GM13977 (cell line): ENCODE measurements around the gene HOXA10.
A peak's percentile ranks its signal among the peaks of the same experiment; 100 is the strongest.

Experiments used
- DNase-seq: peaks from one replicate; pipeline ENCODE4 v3.0.0; 2012; ENCODE audit warnings: low spot score
- CTCF ChIP-seq: IDR thresholded peaks from 2 replicates; pipeline ENCODE4 v1.5.1; 2012; ENCODE audit warnings: mild to moderate bottlenecking, control low read depth; ENCODE audit not compliant: insufficient read depth; ENCODE audit errors: extremely low read depth, missing control alignments
- in situ Hi-C: fragments of 300-500 bp; cut with MboI; formaldehyde crosslinking; loops from one replicate; pipeline ENCODE4 v1.12.0; 2022; ENCODE audit warnings: low sequenced_read_pairs, low pct_unique_long_range_greater_than_20kb, mixed read lengths, inconsistent platforms; ENCODE audit not compliant: unreplicated experiment

HOXA10 gene

GRCh38 chr7:27139334-27140125, 34.6 kb downstream of the HOXA10 start:
- in situ Hi-C loops: no loop called here
- DNase-seq: no peak
- TF ChIP-seq CTCF: no peak

GRCh38 chr7:27138985-27139333, 35.2 kb downstream of the HOXA10 start:
- in situ Hi-C loops: no loop called here
- no peak for TF ChIP-seq CTCF
- no peak for DNase-seq

- in situ Hi-C loops: no loop called here
- DNase-seq: no peak
- TF ChIP-seq CTCF: no peak
These were observed 35.6 kb downstream of the HOXA10 start for GRCh38 chr7:27138472-27138871.

- in situ Hi-C loops: no loop called here
- DNase-seq: no peak
- no peak for TF ChIP-seq CTCF
These were observed 36.3 kb downstream of the HOXA10 start for GRCh38 chr7:27137640-27138315.

GRCh38 chr7:27134392-27134791, 39.7 kb downstream of the HOXA10 start:
- in situ Hi-C loops: no loop called here
- no peak for TF ChIP-seq CTCF
- DNase-seq: peak; percentile 69

GRCh38 chr7:27133409-27134231, 40.5 kb downstream of the HOXA10 start:
- in situ Hi-C loops: no loop called here
- DNase-seq: no peak
- TF ChIP-seq CTCF: no peak
